Activated CD8-positive, alpha-beta T cell treated with anti-CD3 and anti-CD28 coated beads for 36 hours (primary cell): ENCODE data around the gene C5orf58. TPM values are rescaled to one million over a fixed set of nuclear protein-coding genes. Genes with fewer than 3 reads are reported as not detected.
A peak's percentile ranks its signal among the peaks of the same experiment; 100 is the strongest.

ENCODE experiments used
- ATAC-seq: fragments of 200-7000 bp; cut with Tn5 transposase; one replicate; pipeline ENCODE4 v1.10.0; 2021; ENCODE audit warnings: mild to moderate bottlenecking, moderate library complexity
- CTCF ChIA-PET: fragments of 350-600 bp; sonication (Branson Sonifier 250); formaldehyde crosslinking; loops from one replicate; lab custom pipeline; 2021; ENCODE audit warnings: antibody characterized with exemption; lab: Charles Lee
- POLR2A ChIA-PET: fragments of 350-600 bp; sonication (Branson Sonifier 250); formaldehyde crosslinking; loops from one replicate; lab custom pipeline; 2021; ENCODE audit warnings: antibody characterized with exemption; lab: Charles Lee
- DNase-seq: peaks from one replicate; pipeline ENCODE4 v3.0.0-alpha.2; 2020
- H3K27ac Mint-ChIP-seq: one replicate; pipeline ENCODE4 v1.8.0; 2021; ENCODE audit warnings: mild to moderate bottlenecking, mixed read lengths
- H3K27me3 Mint-ChIP-seq: one replicate; pipeline ENCODE4 v1.8.0; 2021; ENCODE audit warnings: mixed read lengths
- H3K36me3 Mint-ChIP-seq: one replicate; pipeline ENCODE4 v1.8.0; 2021; ENCODE audit warnings: low read depth, mixed read lengths
- H3K4me1 Mint-ChIP-seq: one replicate; pipeline ENCODE4 v1.8.0; 2021; ENCODE audit warnings: low read depth, mixed read lengths
- H3K4me3 Mint-ChIP-seq: one replicate; pipeline ENCODE4 v1.8.0; 2021; ENCODE audit warnings: mild to moderate bottlenecking, moderate library complexity, mixed read lengths
- H3K9me3 Mint-ChIP-seq: one replicate; pipeline ENCODE4 v1.8.0; 2021; ENCODE audit warnings: mixed read lengths
- intact Hi-C: fragments of 100-400 bp; cut with micrococcal nuclease; formaldehyde crosslinking; loops from one replicate; pipeline ENCODE4 v1.10.0; 2022
- total RNA-seq, 2 experiments: library from RNA; stranded (reverse); gene quantifications; one replicate each; pipeline ENCODE4 v1.2.3, GENCODE V29; 2021
- TF ChIP-seq, protein P1 (sequence below): fragments of 200-600 bp; IDR thresholded peaks from one replicate; pipeline ENCODE4 v1.8.0; 2022; ENCODE audit warnings: antibody characterized with exemption, mild to moderate bottlenecking

Gene C5orf58, protein sequence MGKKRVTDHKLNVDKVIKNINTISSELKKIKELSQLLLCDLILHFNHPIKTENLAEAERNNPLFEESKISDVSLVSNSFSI
- not detected for total RNA-seq

DNA sequence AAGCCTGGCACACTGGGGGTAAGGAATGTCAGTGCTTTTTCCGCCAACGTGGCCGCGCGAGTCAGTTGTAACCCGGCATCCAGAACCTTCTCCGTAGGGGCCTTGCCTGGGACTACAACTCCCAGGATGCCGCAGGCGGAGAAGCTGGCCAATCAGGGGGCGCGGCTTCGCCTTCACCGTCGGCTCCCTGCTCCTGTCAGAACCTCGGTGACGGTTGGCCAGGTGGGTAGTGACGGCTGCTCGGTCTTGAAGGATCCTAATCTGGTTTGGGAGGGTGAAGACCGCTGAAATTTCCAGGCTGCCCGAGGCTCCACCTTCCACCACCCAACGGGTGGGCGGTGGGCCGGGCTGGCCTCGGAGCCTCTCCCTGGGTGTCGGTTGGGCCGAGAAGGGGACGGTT lies at the start of gene C5orf58:
Gene C5orf58, plus strand, starts transcription at position 200 of the 400 bp plus-strand sequence. CDS start 1,992 bp downstream, outside the sequence.
- CTCF ChIA-PET: interaction anchor here (6.3 kb wide), 1 partner anchor 106 kb away, joined by 43 read pairs; no protein-coding TSS in a partner anchor
- no peaks in the 10 kb centered on the region for H3K9me3 Mint-ChIP-seq
- H3K4me1 Mint-ChIP-seq: peaks cover 3% of the 10 kb centered on the region

DNA sequence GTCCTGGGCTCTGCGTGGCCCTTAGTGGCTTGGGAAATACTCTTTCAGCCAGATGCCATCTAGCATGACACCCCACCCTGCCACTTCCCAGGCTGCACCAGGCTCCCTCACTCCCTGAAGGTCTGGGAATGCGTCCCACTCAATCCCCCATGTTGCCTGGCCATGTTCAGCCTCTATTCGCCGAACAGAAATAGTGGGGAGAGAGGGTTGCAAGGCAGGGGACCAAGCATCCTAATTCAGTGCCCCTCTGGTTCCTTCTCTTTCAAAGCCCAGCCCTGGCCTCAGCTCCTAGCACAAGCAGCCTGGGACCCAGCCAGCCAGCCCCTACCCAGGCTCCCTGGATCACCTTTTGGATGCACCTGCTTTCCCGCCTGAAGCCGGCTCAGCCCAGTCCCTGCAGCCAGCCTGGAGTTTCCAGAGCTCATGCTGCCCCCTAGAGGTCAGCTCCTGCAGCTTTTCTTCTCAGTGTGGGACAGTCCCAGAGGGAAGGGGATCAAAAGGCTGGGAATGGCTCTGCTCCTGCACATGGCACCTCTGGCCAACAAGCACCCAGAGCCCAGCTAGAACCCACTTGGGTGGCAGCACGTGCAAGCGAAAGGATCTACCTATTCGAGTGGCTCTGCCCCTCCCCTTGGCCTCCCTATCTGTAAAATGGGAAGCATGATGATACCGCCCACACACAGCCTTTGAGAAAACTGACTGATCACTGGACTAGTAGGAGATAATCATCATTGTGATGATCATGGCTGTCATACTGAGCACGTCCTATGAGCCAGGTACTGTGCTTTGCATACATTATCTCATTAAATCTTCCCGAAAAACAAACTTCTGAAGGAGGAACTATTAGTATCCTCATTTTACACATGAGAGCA lies 48.7 kb upstream of the C5orf58 start:
- H3K27ac Mint-ChIP-seq: no peak overlapping the region
- intact Hi-C loops: loop anchor here (5.0 kb wide), 1 partner anchor 82 kb away; no protein-coding TSS in a partner anchor
- TF ChIP-seq, protein P1, sequence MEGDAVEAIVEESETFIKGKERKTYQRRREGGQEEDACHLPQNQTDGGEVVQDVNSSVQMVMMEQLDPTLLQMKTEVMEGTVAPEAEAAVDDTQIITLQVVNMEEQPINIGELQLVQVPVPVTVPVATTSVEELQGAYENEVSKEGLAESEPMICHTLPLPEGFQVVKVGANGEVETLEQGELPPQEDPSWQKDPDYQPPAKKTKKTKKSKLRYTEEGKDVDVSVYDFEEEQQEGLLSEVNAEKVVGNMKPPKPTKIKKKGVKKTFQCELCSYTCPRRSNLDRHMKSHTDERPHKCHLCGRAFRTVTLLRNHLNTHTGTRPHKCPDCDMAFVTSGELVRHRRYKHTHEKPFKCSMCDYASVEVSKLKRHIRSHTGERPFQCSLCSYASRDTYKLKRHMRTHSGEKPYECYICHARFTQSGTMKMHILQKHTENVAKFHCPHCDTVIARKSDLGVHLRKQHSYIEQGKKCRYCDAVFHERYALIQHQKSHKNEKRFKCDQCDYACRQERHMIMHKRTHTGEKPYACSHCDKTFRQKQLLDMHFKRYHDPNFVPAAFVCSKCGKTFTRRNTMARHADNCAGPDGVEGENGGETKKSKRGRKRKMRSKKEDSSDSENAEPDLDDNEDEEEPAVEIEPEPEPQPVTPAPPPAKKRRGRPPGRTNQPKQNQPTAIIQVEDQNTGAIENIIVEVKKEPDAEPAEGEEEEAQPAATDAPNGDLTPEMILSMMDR: peak; percentile 92
- no peaks in the 10 kb centered on the region for H3K36me3 Mint-ChIP-seq
- H3K4me3 Mint-ChIP-seq: no peak overlapping the region
- H3K27me3 Mint-ChIP-seq: no peaks in the 10 kb centered on the region
- peak; percentile 72 for ATAC-seq
- ChIA-PET POLR2A (no interaction called here), CTCF (interaction anchor here (0.6 to 3.6 kb wide), 23 partner anchors 10 to 322 kb away, joined by 3 to 18 read pairs (median 3); no protein-coding TSS in a partner anchor)
- H3K9me3 Mint-ChIP-seq: no peaks in the 10 kb centered on the region
- peak; percentile 66 for DNase-seq
- no peaks in the 10 kb centered on the region for H3K4me1 Mint-ChIP-seq

More for the DNA sequence above, at the start of gene C5orf58:
- TF ChIP-seq, protein P1: no peak
- DNase-seq: no peak
- Mint-ChIP-seq H3K4me3 (no peak within 1 kb of the TSS), H3K36me3 (no peaks in the 10 kb centered on the region), H3K27me3 (no peaks in the 10 kb centered on the region), H3K27ac (no peak within 1 kb of the TSS)
- ATAC-seq: no peak
- intact Hi-C loops: no loop called here
- POLR2A ChIA-PET: interaction anchor here (0.6 to 1.0 kb wide), 2 partner anchors 105 to 124 kb away, joined by 3 read pairs; no protein-coding TSS in a partner anchor

DNA sequence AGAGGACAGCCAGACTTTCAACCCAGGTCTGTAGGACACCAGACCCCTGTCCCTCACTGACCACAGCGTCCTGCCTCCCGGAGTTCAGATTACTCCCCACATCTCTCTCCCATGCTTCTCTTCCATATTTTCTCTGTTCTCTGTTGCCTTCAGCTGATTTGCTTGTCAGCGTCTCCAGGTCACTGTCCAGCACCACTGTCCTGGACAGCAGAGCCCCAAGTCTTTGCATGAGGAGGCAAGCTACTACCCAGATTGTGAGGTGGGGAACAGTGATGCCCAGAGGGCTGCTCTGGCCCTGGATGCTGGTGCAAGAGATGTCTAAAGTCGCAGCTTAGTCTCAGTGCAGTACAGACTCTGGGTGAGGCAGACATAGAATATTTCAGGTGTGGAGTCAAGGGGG lies 48.0 kb upstream of the C5orf58 start:
- no peaks in the 10 kb centered on the region for H3K27me3 Mint-ChIP-seq
- no peak overlapping the region for H3K4me3 Mint-ChIP-seq
- intact Hi-C loops: loop anchor here (5.0 kb wide), 1 partner anchor 82 kb away; no protein-coding TSS in a partner anchor
- DNase-seq (no peak), ATAC-seq (no peak)
- no peaks in the 10 kb centered on the region for H3K36me3 Mint-ChIP-seq
- POLR2A ChIA-PET: interaction anchor here (1.2 kb wide), 1 partner anchor 236 kb away, joined by 3 read pairs; no protein-coding TSS in a partner anchor
- no peaks in the 10 kb centered on the region for H3K9me3 Mint-ChIP-seq
- TF ChIP-seq, protein P1: no peak
- CTCF ChIA-PET: interaction anchor here (0.6 to 3.6 kb wide), 20 partner anchors 10 to 321 kb away, joined by 3 to 18 read pairs (median 4); no protein-coding TSS in a partner anchor
- H3K27ac Mint-ChIP-seq: no peak overlapping the region
- no peaks in the 10 kb centered on the region for H3K4me1 Mint-ChIP-seq

DNA sequence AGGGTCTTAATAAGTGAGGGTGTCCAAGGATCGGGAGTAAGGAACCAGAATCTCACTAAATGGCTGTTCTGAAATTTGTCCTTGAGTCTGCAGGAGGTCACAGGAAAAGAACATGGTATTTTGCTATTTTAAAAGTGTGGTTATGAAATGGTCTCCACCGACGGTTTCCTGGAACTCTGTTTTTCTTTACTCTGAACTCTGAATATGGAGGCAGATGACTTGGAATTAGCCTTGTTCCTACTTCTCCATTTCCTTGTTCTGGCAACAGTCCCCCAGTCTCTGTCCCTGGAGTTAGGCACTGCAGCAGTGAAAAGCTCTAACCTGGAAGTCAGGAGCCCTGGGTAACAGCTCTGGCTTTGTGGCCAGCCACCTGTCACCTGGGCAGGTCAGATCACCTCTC lies 46.6 kb upstream of the C5orf58 start:
- ChIA-PET POLR2A (no interaction called here), CTCF (interaction anchor here (1.1 to 1.9 kb wide), 3 partner anchors 30 to 86 kb away, joined by 3 to 4 read pairs (median 4); no protein-coding TSS in a partner anchor)
- Mint-ChIP-seq H3K27ac (no peak overlapping the region), H3K27me3 (no peaks in the 10 kb centered on the region), H3K4me3 (no peak overlapping the region), H3K36me3 (no peaks in the 10 kb centered on the region), H3K4me1 (no peaks in the 10 kb centered on the region), H3K9me3 (no peaks in the 10 kb centered on the region)
- no peak for ATAC-seq
- intact Hi-C loops: no loop called here
- no peak for DNase-seq
- TF ChIP-seq, protein P1: no peak
